A549 (cell line): ENCODE measurements around the gene SLC28A1. TPM values are rescaled to one million over a fixed set of nuclear protein-coding genes. Genes with fewer than 3 reads are reported as not detected.

ENCODE experiments used
- ATAC-seq, 2 experiments: fragments of 200-7000 bp in 1 of 2; fragments of >200 bp in 1 of 2; cut with Nextera tagmentation in 1 of 2; cut with Tn5 transposase in 1 of 2; 3 replicates each; pipeline versions ENCODE4 v1.8.0 to v1.9.1; 2018 to 2020; ENCODE audit warnings: mild to moderate bottlenecking in 1 of 2, moderate library complexity in 1 of 2
- CTCF ChIA-PET: fragments of 300-600 bp; sonication (Branson Sonifier 250); formaldehyde crosslinking; extraction: SDS; loops from one replicate; lab custom pipeline; 2021; ENCODE audit warnings: antibody characterized with exemption, inconsistent platforms; lab: Yijun Ruan, JAX
- POLR2A ChIA-PET: fragments of 350-600 bp; formaldehyde crosslinking; extraction: SDS; loops from one replicate; lab custom pipeline; 2021; ENCODE audit warnings: antibody characterized with exemption, inconsistent platforms; lab: Yijun Ruan, JAX
- DNase-seq, 2 experiments: peaks; one replicate each; pipeline versions ENCODE4 v3.0.0 to v3.0.0-alpha.2; 2011 to 2016; ENCODE audit warnings: low read depth in 1 of 2, low spot score in 1 of 2
- FAIRE-seq: peaks from 2 replicates; lab custom pipeline; 2011; peaks lifted over from hg19 to GRCh38; lab: Jason Lieb, UNC
- H3K27ac ChIP-seq, 2 experiments: fragments of >200 bp; sonication (Bioruptor Twin); formaldehyde crosslinking; 3 replicates each; pipeline ENCODE4 v1.5.1; 2016 to 2017
- H3K4me1 ChIP-seq: fragments of >200 bp; sonication (Bioruptor Twin); formaldehyde crosslinking; 3 replicates; pipeline ENCODE4 v1.6.1; 2016
- H3K4me2 ChIP-seq: fragments of >200 bp; sonication (Bioruptor Twin); formaldehyde crosslinking; 3 replicates; pipeline ENCODE4 v1.6.1; 2016
- H3K4me3 ChIP-seq: fragments of >200 bp; sonication (Bioruptor Twin); formaldehyde crosslinking; 3 replicates; pipeline ENCODE4 v1.5.1; 2016
- H3K9me3 ChIP-seq: fragments of >200 bp; sonication (Bioruptor Twin); formaldehyde crosslinking; 3 replicates; pipeline ENCODE4 v1.6.1; 2016
- ATOH8 ChIP-seq: fragments of 250-450 bp; sonication (Bioruptor Pico); IDR thresholded peaks from 2 replicates; pipeline ENCODE4 v1.5.0; 2020; ENCODE audit warnings: low read depth, mild to moderate bottlenecking, moderate library complexity
- CBX8 ChIP-seq: fragments of 200-600 bp; sonication (generic); IDR thresholded peaks from 2 replicates; pipeline ENCODE4 v1.6.1; 2016
- CHD4 ChIP-seq: fragments of 200-600 bp; sonication (generic); IDR thresholded peaks from 2 replicates; pipeline ENCODE4 v1.6.1; 2016; ENCODE audit warnings: antibody characterized with exemption, mild to moderate bottlenecking, borderline replicate concordance
- CTCF ChIP-seq: fragments of >200 bp; sonication (Bioruptor Twin); formaldehyde crosslinking; IDR thresholded peaks from 3 replicates; pipeline ENCODE4 v1.5.1; 2016
- EHMT2 ChIP-seq: fragments of 200-600 bp; sonication (generic); IDR thresholded peaks from 2 replicates; pipeline ENCODE4 v1.6.1; 2016; ENCODE audit warnings: antibody characterized with exemption, low read depth, mild to moderate bottlenecking, moderate library complexity
- EP300 ChIP-seq, 2 experiments: fragments of >200 bp; sonication (Bioruptor Twin); formaldehyde crosslinking; IDR thresholded peaks; 2 replicates in 1 of 2; 3 replicates in 1 of 2; pipeline ENCODE4 v1.6.1; 2016 to 2017
- FOSB ChIP-seq: fragments of 250-450 bp; sonication (Bioruptor Pico); IDR thresholded peaks from 2 replicates; pipeline ENCODE4 v1.5.0; 2020; ENCODE audit warnings: mild to moderate bottlenecking, moderate library complexity
- FOSL2 ChIP-seq, 2 experiments: fragments of 450-650 bp in 1 of 2; fragments of >200 bp in 1 of 2; sonication (Bioruptor Twin) in 1 of 2; formaldehyde crosslinking; IDR thresholded peaks; 2 replicates each; pipeline versions ENCODE4 v1.5.0 to v1.6.1; 2016 to 2020; ENCODE audit warnings: mild to moderate bottlenecking in 1 of 2, moderate library complexity in 1 of 2
- GATA3 ChIP-seq: IDR thresholded peaks from 2 replicates; pipeline ENCODE4 v1.6.1; 2012; ENCODE audit warnings: borderline replicate concordance
- HES2 ChIP-seq: fragments of >200 bp; sonication (Bioruptor Twin); formaldehyde crosslinking; IDR thresholded peaks from 2 replicates; pipeline ENCODE4 v1.6.1; 2016
- JUNB ChIP-seq: fragments of >200 bp; sonication (Bioruptor Twin); formaldehyde crosslinking; IDR thresholded peaks from 2 replicates; pipeline ENCODE4 v1.6.1; 2016
- MAFK ChIP-seq: fragments of 450-650 bp; IDR thresholded peaks from 2 replicates; pipeline ENCODE4 v1.6.1; 2014; ENCODE audit not compliant: partially characterized antibody
- MAX ChIP-seq: IDR thresholded peaks from 2 replicates; pipeline ENCODE4 v1.6.1; 2012
- MYC ChIP-seq: IDR thresholded peaks from 2 replicates; pipeline ENCODE4 v1.6.1; 2012; ENCODE audit warnings: mild to moderate bottlenecking, inconsistent platforms, low read length, improper control_type of control experiment, borderline replicate concordance
- PHF8 ChIP-seq: fragments of 200-600 bp; sonication (generic); IDR thresholded peaks from 2 replicates; pipeline ENCODE4 v1.6.1; 2016; ENCODE audit warnings: low read depth, mild to moderate bottlenecking, antibody characterized with exemption, moderate library complexity, borderline replicate concordance
- POLR2A ChIP-seq: IDR thresholded peaks from 2 replicates; pipeline ENCODE4 v1.6.1; 2012; ENCODE audit warnings: mild to moderate bottlenecking, low read length
- RNF2 ChIP-seq: fragments of 200-600 bp; sonication (generic); IDR thresholded peaks from 2 replicates; pipeline ENCODE4 v1.6.1; 2016; ENCODE audit warnings: low read depth, mild to moderate bottlenecking, antibody characterized with exemption, moderate library complexity, borderline replicate concordance
- TP53 ChIP-seq: fragments of 250-450 bp; sonication (Bioruptor Pico); IDR thresholded peaks from 2 replicates; pipeline ENCODE4 v1.5.0; 2021; ENCODE audit warnings: mild to moderate bottlenecking, moderate library complexity
- ZFP36 ChIP-seq: fragments of 450-650 bp; IDR thresholded peaks from 2 replicates; pipeline ENCODE4 v1.6.1; 2014; ENCODE audit warnings: borderline replicate concordance; ENCODE audit not compliant: partially characterized antibody
- WGBS: methylation state at CpG from one replicate; pipeline ENCODE4 v1.1.6; 2017; ENCODE audit errors: missing lambda C conversion rate; 5-methylcytosine and 5-hydroxymethylcytosine counted together
- polyA minus RNA-seq: library from RNA; depleted of rRNA, polyadenylated mRNA; stranded (reverse); fragments of >200 nt; gene quantifications from 2 replicates; pipeline ENCODE4 v1.2.3, GENCODE V29; 2011; rRNA and poly(A)+ RNA removed
- polyA plus RNA-seq, 4 experiments: library from polyadenylated mRNA; depleted of rRNA in 3 of 4; stranded (reverse); fragments of >200 nt; fragmentation: RNase III in 1 of 4; extraction: RNeasy Plus Mini Kit Qiagen cat#74134 plus additional on column Dnase treatment in 1 of 4; gene quantifications; 2 replicates in 3 of 4; 3 replicates in 1 of 4; pipeline ENCODE4 v1.2.3, GENCODE V29; 2011 to 2017

Gene SLC28A1
- polyA plus RNA-seq (2011; rRNA removed), result 0.13 TPM in 2 replicates
- 0.03 and 0.05 TPM in 2 replicates for polyA plus RNA-seq (2012; cell fraction: cytosol; rRNA removed)
- polyA plus RNA-seq (2012; cell fraction: nucleus; rRNA removed), result 0.06 and 0.18 TPM in 2 replicates
- 0.04 to 0.06 TPM in 2 of 3 replicates, not detected in the other for polyA plus RNA-seq (2017; fragmentation: RNase III; extraction: RNeasy Plus Mini Kit Qiagen cat#74134 plus additional on column Dnase treatment)
- 0.49 and 0.62 TPM in 2 replicates for polyA minus RNA-seq

- no peak for FAIRE-seq
- ATAC-seq, result peak in 1 of 2 experiments; percentile 33; a peak in 2 of 6 replicates
- Histone ChIP-seq H3K4me2 (no peak within 1 kb of the TSS), H3K9me3 (no peaks in the 10 kb centered on the region), H3K4me3 (no peak within 1 kb of the TSS), H3K27ac (peak within 1 kb of the TSS in 1 of 2 experiments; percentile 17; a peak in 1 of 6 replicates), H3K4me1 (no peaks in the 10 kb centered on the region; the same call in 2 of the 3 replicates)
- CTCF ChIA-PET, result interaction anchor here (0.7 to 2.8 kb wide), 7 partner anchors 8 to 286 kb away, joined by 3 to 11 read pairs (median 4); partner anchors contain the start of gene PDE8A
- WGBS, result 72% methylated on average over 11 of the region's 11 CpGs
- no peak for DNase-seq
- TF ChIP-seq EP300 (IDR thresholded peaks at IDR 0.05) (no peak), JUNB (no peak), MYC (no peak), POLR2A (no peak), PHF8 (no peak), CBX8 (no peak), FOSB (CRISPR knock-in tag) (no peak), CTCF (no peak), ZFP36 (no peak), GATA3 (no peak), MAFK (no peak), MAX (no peak), ATOH8 (no peak), HES2 (no peak), EHMT2 (no peak)
- POLR2A ChIA-PET, result no interaction called here
Measured at GRCh38 chr15:84883916-84884781, at the start of gene SLC28A1. SLC28A1 (plus strand) TSS chr15:84884662; CDS start chr15:84887761, 3,099 bp downstream.

- CTCF ChIA-PET, result interaction anchor here (1.0 to 3.2 kb wide), 7 partner anchors 9 to 93 kb away, joined by 3 to 13 read pairs (median 4); no protein-coding TSS in a partner anchor
- no peak overlapping the region for H3K4me3 ChIP-seq
Measured at GRCh38 chr15:84834969-84835368, 49.5 kb upstream of the SLC28A1 start.

GRCh38 chr15:84835661-84836337 lies 48.7 kb upstream of the SLC28A1 start:
- Histone ChIP-seq H3K4me3 (no peak overlapping the region), H3K4me2 (no peak overlapping the region), H3K27ac (no peak overlapping the region), H3K9me3 (no peaks in the 10 kb centered on the region), H3K4me1 (peaks cover 22% of the 10 kb centered on the region)
- DNase-seq (no peak), FAIRE-seq (no peak), ATAC-seq (no peak)
- CTCF ChIA-PET, result interaction anchor here (0.7 to 3.2 kb wide), 8 partner anchors 8 to 208 kb away, joined by 3 to 13 read pairs (median 4); no protein-coding TSS in a partner anchor
- 74% methylated on average over 5 of the region's 5 CpGs for WGBS
- TF ChIP-seq RNF2, result no peak
- no peak for TF ChIP-seq TP53 (CRISPR knock-in tag)
- no peak for TF ChIP-seq PHF8
- no peak for TF ChIP-seq CTCF
- no peak for TF ChIP-seq MAX
- TF ChIP-seq CHD4, result no peak
- TF ChIP-seq FOSL2 (IDR thresholded peaks at IDR 0.05), result no peak
- TF ChIP-seq FOSL2 (CRISPR knock-in tag; IDR thresholded peaks at IDR 0.05), result no peak
- POLR2A ChIA-PET, result no interaction called here

More at GRCh38 chr15:84834969-84835368, 49.5 kb upstream of the SLC28A1 start:
- WGBS, result 94% methylated on average over 5 of the region's 5 CpGs
- H3K27ac ChIP-seq, result no peak overlapping the region
- no peak for DNase-seq
- no peak for ATAC-seq
- TF ChIP-seq PHF8, result no peak
- 0 out of 2 replicates have a peak, but pooled peaks have one; percentile 15 for TF ChIP-seq POLR2A
- TF ChIP-seq, all 56 proteins: peak for 1
- POLR2A ChIA-PET, result no interaction called here
- H3K9me3 ChIP-seq, result no peaks in the 10 kb centered on the region
- H3K4me2 ChIP-seq, result no peak overlapping the region
- H3K4me1 ChIP-seq, result peaks cover 14% of the 10 kb centered on the region
- no peak for FAIRE-seq
